Dermis microvascular lymphatic vessel endothelial cell (primary cell): ENCODE data around the gene DCBLD1. TPM values are rescaled to one million over a fixed set of nuclear protein-coding genes. Genes with fewer than 3 reads are reported as not detected.

Experiments used
- DNase-seq, 2 donors: peaks; one replicate each; pipeline versions ENCODE4 v3.0.0 to v3.0.0-alpha.2; 2010; ENCODE audit warnings: low read depth in 2 of 2
- total RNA-seq: library from RNA; depleted of rRNA; stranded (reverse); fragments of >200 nt; gene quantifications from 2 replicates; pipeline ENCODE4 v1.2.1, GENCODE V29; 2014

Gene DCBLD1
- total RNA-seq, 1 donor from 2014 or later, result 25.4 TPM

DNA sequence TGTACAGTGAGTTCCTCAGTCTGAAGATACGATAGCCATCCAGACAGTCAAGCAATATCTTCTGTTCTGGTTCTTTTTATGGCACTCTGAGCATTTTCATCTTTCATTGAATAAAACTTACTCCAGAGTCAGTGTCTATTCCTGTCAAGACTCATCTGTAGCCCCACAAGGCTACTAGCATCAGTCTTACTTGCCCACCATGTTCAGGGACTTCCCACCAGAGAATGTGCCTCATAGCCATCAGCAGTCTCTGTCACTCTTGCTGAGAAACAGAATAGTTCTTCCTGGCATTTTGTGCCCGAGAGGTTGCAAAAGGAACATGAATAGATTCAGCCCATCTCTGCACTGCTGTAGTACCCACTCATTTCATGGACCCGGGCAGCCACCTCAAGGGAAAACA is 12.7 kb upstream of the DCBLD1 start:
- no peak for DNase-seq

DNA sequence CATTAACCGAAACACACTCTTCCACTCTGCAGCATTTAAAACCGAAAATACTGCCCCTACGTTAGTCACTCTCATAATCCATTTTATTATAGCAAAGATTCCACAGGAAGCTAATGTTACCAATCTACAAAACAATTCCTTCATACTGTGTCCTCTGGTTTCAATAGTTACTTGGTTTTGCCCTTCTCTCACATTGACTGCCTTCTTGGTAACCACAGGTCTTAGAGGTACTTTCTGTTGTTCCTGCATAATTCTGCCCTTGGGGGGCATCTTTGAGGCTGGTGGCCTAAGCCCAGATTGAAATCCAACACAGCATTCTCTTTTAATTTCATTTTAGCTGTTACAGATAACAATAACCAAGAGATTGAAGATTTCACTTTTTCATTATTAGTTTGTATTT is 9.8 kb upstream of the DCBLD1 start:
- DNase-seq, result no peak

GRCh38 chr6:117473401-117473800 is 9.1 kb upstream of the DCBLD1 start:
- DNase-seq, result no peak

DNA sequence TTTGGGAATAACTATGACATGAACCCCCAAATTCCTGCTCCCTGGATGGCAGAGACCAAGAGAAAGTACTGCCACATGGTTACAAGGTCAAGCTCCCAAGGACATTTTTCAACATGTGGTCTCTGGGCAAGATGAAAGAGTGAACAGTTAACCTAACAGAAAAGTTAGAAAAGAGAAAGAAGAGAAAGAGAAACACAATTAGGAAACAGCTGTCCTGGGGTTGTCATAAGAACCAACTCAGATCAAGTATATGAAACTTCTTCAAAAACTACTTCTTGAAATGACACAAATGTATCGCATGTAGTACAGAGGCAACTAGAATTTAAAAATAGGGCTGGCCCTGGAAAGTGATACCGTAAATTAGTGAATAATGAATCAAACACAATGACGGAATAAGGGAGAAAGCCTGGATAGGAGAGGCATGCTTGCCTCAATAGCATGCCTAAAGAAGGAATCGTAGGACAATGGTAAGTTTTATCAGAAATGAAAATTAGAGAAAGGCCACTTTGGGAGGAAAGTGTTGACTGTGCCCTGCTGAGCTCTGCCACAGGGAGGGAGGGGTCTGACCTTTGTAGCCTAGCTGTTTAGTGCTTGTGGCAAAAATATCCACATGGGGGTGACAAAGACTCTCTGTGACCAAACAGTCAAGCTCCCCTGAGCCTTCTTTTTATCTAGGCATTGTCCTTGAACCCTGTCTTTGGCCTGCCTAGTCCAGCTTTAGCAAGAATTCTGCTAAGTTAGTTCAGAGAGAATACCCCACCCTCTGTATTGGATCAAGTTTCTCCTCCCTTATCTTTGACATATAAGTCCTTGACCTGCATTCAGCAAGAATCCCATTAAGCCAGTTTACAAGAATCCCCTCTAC is 4.3 kb upstream of the DCBLD1 start:
- DNase-seq, result peak; percentile 31 to 55

GRCh38 chr6:117478853-117479231 is 3.6 kb upstream of the DCBLD1 start:
- no peak for DNase-seq

- DNase-seq, result no peak
These were observed 1.8 kb upstream of the DCBLD1 start for GRCh38 chr6:117480651-117481050.

GRCh38 chr6:117481278-117481925 is 1.1 kb upstream of the DCBLD1 start:
- DNase-seq, result no peak

GRCh38 chr6:117481926-117482239 is 591 bp upstream of the DCBLD1 start:
- DNase-seq, result no peak

DNA sequence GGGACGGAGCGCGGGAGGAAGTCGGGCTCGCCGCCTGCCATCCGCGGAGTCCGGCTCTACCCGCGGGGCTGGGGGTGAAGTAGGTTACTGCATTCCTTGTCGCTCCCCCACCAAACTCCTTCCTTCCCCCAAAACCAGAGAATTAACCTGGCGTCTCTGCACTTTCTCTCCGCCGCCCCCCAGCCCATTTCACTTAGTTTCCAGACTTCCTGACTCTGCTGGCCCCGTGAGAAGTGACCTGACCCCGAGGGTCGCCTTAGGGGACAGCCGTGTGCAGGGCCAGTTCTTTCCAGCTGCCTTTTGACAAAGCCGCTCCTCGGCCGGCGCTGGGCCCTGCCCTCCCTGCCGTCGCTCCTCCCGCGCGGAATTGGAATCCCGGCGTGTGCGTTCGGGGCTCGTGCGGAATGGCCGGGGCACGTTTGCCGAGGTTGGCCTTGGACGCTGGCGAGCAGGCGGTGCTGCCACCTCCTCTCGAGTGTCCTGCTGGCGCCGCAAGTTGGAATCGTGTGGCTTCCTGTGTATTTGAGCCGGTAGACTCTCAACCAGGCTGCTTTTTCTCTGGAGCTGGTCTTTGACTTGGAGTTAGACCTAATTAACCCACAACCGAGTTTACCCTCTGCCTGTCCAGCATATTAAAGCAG is 650 bp downstream of the DCBLD1 start:
- DNase-seq, result peak in 1 of 2 donors; percentile 59

GRCh38 chr6:117483645-117484016 is 1.2 kb downstream of the DCBLD1 start:
- peak in 1 of 2 donors; percentile 54 for DNase-seq

GRCh38 chr6:117484052-117484646 is 1.7 kb downstream of the DCBLD1 start:
- no peak for DNase-seq

- DNase-seq, result no peak
These were observed 3.0 kb downstream of the DCBLD1 start for GRCh38 chr6:117485433-117485832.

- DNase-seq, result no peak
These were observed 5.3 kb downstream of the DCBLD1 start for GRCh38 chr6:117487821-117488220.

DNA sequence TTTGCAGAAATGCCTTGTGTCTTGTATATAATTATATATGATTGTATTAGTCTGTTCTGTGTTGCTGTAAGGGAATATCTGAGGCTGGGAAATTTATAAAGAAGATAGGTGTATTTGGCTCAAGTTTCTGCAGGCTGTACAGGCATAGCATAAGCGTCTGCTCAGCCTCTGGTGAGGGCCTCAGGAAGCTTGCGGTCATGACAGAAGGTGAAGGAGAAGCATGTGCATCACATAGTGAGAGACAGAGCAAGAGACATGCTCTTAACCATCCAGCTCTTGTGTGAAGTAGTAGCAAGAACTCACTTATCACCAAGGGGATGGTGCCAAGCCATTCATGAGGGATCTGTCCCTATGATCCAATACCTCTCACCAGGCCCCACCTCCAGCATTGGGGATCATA is 6.5 kb downstream of the DCBLD1 start:
- no peak for DNase-seq

- peak in 1 of 2 donors; percentile 76 for DNase-seq
These were observed 9.4 kb downstream of the DCBLD1 start for GRCh38 chr6:117491916-117492315.

DNA sequence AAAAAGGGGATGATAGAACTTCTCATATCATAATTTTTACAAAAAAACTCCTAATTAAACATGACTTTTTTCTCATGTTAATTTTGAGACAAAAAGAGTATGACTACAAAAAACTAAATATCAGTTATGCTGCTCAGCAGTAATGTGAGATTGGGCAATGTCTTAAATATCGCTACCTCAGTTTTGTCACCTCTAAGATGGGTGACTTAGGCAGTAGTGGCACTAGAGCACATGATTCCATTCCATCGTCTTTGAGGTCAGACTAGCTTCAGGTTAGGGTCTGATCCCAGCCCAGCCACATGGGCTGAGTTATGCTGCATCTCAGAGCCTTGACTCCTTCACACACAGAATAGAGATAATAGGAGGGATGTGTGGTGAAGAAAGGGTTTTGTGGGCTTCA is 11.0 kb downstream of the DCBLD1 start:
- DNase-seq, result no peak

DNA sequence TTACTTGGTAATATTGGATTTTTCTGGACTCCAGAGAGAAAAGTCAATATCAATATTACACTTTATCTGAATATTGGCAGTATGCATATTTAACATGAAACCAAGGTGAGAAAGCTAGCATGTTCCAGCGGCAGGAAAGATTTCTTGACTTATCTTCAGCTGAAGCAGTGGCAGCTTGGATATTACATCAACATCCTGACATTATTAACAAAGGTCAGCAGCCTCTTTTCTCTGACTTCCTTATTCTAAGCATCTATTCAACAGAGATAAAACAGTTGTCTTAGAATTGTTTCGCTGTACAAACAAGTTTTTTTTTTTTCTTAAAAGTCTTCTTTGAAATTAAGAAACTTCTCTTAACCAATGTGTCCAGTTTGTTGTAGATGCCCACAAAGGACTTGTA is 11.8 kb downstream of the DCBLD1 start:
- peak in 1 of 2 donors; percentile 72 for DNase-seq

GRCh38 chr6:117494694-117495318 is 12.3 kb downstream of the DCBLD1 start:
- no peak for DNase-seq

DNA sequence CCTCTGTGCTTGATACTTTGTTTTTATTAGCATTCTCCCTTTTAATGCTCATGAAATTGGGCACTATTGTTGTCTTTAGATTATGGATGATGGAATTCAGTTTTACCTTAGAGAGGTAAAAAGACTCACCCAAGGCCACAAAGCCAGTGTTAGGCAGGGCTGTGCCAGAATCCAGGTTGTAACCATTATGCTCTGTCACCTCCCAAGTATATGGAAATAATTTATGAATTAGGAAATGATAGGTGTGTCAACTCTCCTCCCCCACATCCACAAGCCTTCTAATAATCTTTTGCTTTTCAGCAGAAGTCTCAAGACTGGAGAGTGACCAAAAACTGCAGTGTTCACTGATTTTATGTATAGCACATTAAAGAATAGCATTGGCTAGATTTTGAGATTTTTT is 13.0 kb downstream of the DCBLD1 start:
- DNase-seq, result no peak

GRCh38 chr6:117495869-117496268 is 13.4 kb downstream of the DCBLD1 start:
- no peak for DNase-seq

GRCh38 chr6:117496383-117496990 is 14.0 kb downstream of the DCBLD1 start:
- peak in 1 of 2 donors; percentile 38 for DNase-seq
